ENCODE data around the gene GNPTG. TPM values are rescaled to one million over a fixed set of nuclear protein-coding genes. Genes with fewer than 3 reads are reported as not detected.

Gene GNPTG
- total RNA-seq, 2 experiments from 2014 or later = 27.6 to 32.0 TPM

DNA sequence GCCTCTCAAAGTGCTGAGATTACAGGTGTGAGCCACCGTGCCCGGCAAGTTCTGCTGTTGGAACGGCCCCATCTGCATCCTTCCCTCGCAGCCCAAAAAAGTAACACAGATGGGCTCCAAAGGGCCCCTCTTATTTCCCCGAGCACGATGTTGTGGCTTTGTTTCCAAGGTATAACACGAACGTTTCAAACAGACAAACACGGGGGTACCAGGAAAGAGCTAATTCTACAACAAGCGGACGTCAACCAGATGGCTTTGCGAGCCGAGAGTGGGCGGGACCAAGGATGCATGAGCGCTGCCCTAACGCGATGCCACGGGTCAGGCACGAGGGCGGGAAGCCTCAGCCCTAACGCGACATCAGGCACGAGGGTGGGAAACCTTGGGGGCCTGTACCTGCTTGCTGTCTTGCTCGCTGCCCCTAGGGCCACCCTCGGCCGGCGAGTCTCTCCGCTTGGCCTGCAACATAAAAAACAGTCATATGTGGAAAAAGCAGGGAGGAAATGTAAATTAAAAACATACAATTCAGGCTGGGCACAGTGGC, 38.6 kb downstream of the GNPTG start:
- TF ChIP-seq, protein P1, sequence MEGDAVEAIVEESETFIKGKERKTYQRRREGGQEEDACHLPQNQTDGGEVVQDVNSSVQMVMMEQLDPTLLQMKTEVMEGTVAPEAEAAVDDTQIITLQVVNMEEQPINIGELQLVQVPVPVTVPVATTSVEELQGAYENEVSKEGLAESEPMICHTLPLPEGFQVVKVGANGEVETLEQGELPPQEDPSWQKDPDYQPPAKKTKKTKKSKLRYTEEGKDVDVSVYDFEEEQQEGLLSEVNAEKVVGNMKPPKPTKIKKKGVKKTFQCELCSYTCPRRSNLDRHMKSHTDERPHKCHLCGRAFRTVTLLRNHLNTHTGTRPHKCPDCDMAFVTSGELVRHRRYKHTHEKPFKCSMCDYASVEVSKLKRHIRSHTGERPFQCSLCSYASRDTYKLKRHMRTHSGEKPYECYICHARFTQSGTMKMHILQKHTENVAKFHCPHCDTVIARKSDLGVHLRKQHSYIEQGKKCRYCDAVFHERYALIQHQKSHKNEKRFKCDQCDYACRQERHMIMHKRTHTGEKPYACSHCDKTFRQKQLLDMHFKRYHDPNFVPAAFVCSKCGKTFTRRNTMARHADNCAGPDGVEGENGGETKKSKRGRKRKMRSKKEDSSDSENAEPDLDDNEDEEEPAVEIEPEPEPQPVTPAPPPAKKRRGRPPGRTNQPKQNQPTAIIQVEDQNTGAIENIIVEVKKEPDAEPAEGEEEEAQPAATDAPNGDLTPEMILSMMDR (IDR thresholded peaks at IDR 0.05) = no peak
- no peak for ATAC-seq (ENCODE audit: poor library complexity)
- no peak overlapping the region for H3K27ac Mint-ChIP-seq
- no peak overlapping the region for H3K4me3 ChIP-seq (ENCODE audit: low read length)
- peaks cover 3% of the 10 kb centered on the region for H3K4me1 ChIP-seq (ENCODE audit: insufficient read depth, low read length)
- peaks cover 28% of the 10 kb centered on the region for H3K36me3 Mint-ChIP-seq (ENCODE audit: low read depth)
- H3K27ac ChIP-seq (ENCODE audit: low read depth in 1 of 2, low read length in 2 of 2) = no peak overlapping the region
- H3K4me3 Mint-ChIP-seq = no peak overlapping the region
- no peaks in the 10 kb centered on the region for H3K27me3 ChIP-seq (ENCODE audit: control insufficient read depth in 1 of 2, insufficient read depth in 2 of 2, low read length in 2 of 2)
- H3K4me1 Mint-ChIP-seq (ENCODE audit: low read depth) = no peaks in the 10 kb centered on the region
- H3K36me3 ChIP-seq (ENCODE audit: insufficient read depth, low read length) = peaks cover 53% of the 10 kb centered on the region
- no peaks in the 10 kb centered on the region for H3K9me3 ChIP-seq (ENCODE audit: control insufficient read depth in 1 of 2, insufficient read depth in 1 of 2, low read length in 2 of 2)
- CTCF ChIA-PET = no interaction called here
- POLR2A ChIA-PET = no interaction called here
- H3K9me3 Mint-ChIP-seq = no peaks in the 10 kb centered on the region
- intact Hi-C loops (cut with DNase I, micrococcal nuclease) = no loop called here
- no peaks in the 10 kb centered on the region for H3K27me3 Mint-ChIP-seq
- DNase-seq = no peak

DNA sequence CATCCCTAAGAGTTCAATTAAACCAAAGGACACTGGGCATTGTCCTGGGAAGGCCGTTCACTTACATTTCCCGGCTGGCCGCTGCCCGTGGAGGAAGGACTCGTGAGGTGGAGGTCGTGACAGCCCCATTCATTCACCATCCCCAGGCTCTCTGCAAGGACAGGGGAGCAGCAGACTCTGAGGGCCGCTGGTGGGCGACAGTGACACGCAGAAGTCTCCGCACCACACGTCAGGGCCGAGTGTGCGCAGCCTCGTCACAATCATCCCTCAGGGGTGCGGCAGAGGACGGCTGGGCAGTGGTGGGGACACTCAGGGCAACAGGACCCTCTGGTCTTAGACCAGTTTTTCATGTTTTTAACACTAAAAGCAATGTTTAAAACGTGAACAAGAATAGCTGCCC, 41.1 kb downstream of the GNPTG start:
- CTCF ChIA-PET = interaction anchor here (1.0 kb wide), 1 partner anchor 29 kb away, joined by 3 read pairs; no protein-coding TSS in a partner anchor
- TF ChIP-seq, protein P1 (IDR thresholded peaks at IDR 0.05) = no peak
- peaks cover 55% of the 10 kb centered on the region for H3K36me3 ChIP-seq (ENCODE audit: insufficient read depth, low read length)

DNA sequence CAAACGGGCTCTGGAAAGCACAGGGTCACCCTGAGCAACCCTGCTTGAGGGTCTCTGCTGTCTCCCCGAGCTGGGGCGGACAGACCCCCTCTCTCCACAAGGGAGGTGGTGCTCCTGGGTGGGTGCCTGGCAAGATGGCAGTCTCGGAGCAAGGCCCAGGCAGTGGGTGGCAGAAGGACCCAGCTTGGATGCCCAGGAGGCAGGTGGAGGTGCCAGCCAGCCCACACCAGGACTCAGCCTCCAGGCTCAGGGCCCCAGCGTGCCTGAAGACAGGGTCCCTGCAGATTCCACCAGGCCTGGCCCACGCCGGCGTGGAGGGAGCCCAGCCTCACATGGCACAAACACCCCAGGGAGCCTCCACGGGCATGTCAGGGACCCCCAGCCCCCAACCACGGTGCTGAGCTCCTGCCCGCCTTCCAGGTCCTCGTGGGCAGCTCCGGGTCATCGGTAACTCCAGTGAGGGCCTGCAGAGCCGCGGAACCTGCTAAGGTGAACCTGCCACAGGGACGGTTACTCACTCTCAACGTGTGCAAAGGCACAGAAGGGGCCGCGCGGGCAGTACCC, 42.0 kb downstream of the GNPTG start:
- TF ChIP-seq, protein P1 (IDR thresholded peaks at IDR 0.05) = no peak
- POLR2A ChIA-PET = no interaction called here
- ATAC-seq (ENCODE audit: poor library complexity) = no peak
- peaks cover 3% of the 10 kb centered on the region for H3K4me1 ChIP-seq (ENCODE audit: insufficient read depth, low read length)
- CTCF ChIA-PET = no interaction called here
- H3K36me3 ChIP-seq (ENCODE audit: insufficient read depth, low read length) = peaks cover 53% of the 10 kb centered on the region
- Mint-ChIP-seq H3K27me3 (no peaks in the 10 kb centered on the region), H3K4me3 (no peak overlapping the region), H3K36me3 (ENCODE audit: low read depth) (peaks cover 41% of the 10 kb centered on the region), H3K27ac (no peak overlapping the region), H3K9me3 (no peaks in the 10 kb centered on the region), H3K4me1 (ENCODE audit: low read depth) (no peaks in the 10 kb centered on the region)
- H3K27ac ChIP-seq (ENCODE audit: low read depth in 1 of 2, low read length in 2 of 2) = no peak overlapping the region
- H3K9me3 ChIP-seq (ENCODE audit: control insufficient read depth in 1 of 2, insufficient read depth in 1 of 2, low read length in 2 of 2) = no peaks in the 10 kb centered on the region
- no peaks in the 10 kb centered on the region for H3K27me3 ChIP-seq (ENCODE audit: control insufficient read depth in 1 of 2, insufficient read depth in 2 of 2, low read length in 2 of 2)
- DNase-seq = no peak
- H3K4me3 ChIP-seq (ENCODE audit: low read length) = no peak overlapping the region
- intact Hi-C loops (cut with DNase I, micrococcal nuclease) = no loop called here

More for the DNA sequence above, 41.1 kb downstream of the GNPTG start:
- Mint-ChIP-seq H3K36me3 (ENCODE audit: low read depth) (peaks cover 34% of the 10 kb centered on the region), H3K4me3 (no peak overlapping the region), H3K27ac (no peak overlapping the region), H3K27me3 (no peaks in the 10 kb centered on the region), H3K9me3 (no peaks in the 10 kb centered on the region), H3K4me1 (ENCODE audit: low read depth) (no peaks in the 10 kb centered on the region)
- POLR2A ChIA-PET = no interaction called here
- no peak overlapping the region for H3K4me3 ChIP-seq (ENCODE audit: low read length)
- intact Hi-C loops (cut with DNase I, micrococcal nuclease) = no loop called here
- ATAC-seq (ENCODE audit: poor library complexity) (no peak), DNase-seq (no peak)
- H3K27ac ChIP-seq (ENCODE audit: low read depth in 1 of 2, low read length in 2 of 2) = no peak overlapping the region
- H3K4me1 ChIP-seq (ENCODE audit: insufficient read depth, low read length) = peaks cover 3% of the 10 kb centered on the region
- H3K27me3 ChIP-seq (ENCODE audit: control insufficient read depth in 1 of 2, insufficient read depth in 2 of 2, low read length in 2 of 2) = no peaks in the 10 kb centered on the region
- no peaks in the 10 kb centered on the region for H3K9me3 ChIP-seq (ENCODE audit: control insufficient read depth in 1 of 2, insufficient read depth in 1 of 2, low read length in 2 of 2)
